IMR-90 (cell line): ENCODE data around the gene FUS. TPM values are rescaled to one million over a fixed set of nuclear protein-coding genes. Genes with fewer than 3 reads are reported as not detected.

Experiments
- ATAC-seq: fragments of 200-7000 bp; cut with Tn5 transposase; 2 replicates; pipeline ENCODE4 v1.9.1; 2020; ENCODE audit warnings: low read depth, mild to moderate bottlenecking, moderate library complexity
- BruUV-seq: library from RNA; stranded (reverse); fragments of 400-500 nt; replicated peaks from 2 replicates; lab custom pipeline; 2021; lab: Mats Ljungman, UMichigan
- CTCF ChIA-PET: fragments of 300-600 bp; formaldehyde crosslinking; extraction: SDS; loops from one replicate; lab custom pipeline; 2021; ENCODE audit warnings: antibody characterized with exemption; lab: Yijun Ruan, JAX
- POLR2A ChIA-PET: fragments of 300-600 bp; sonication (Branson Sonifier 250); formaldehyde crosslinking; loops from one replicate; lab custom pipeline; 2022; ENCODE audit warnings: antibody characterized with exemption; ENCODE audit not compliant: unreplicated experiment; lab: Charles Lee
- DNase-seq: peaks from one replicate; pipeline ENCODE4 v3.0.0; 2013
- H2AFZ ChIP-seq: replicated peaks from 2 replicates; pipeline ENCODE3; 2013; ENCODE audit warnings: low read length, mild to moderate bottlenecking; ENCODE audit not compliant: poor library complexity
- H2AK5ac ChIP-seq: 2 replicates; pipeline ENCODE4 v1.6.1; 2013; ENCODE audit warnings: low read depth, low read length, inconsistent platforms
- H2AK9ac ChIP-seq: replicated peaks from 2 replicates; pipeline ENCODE3; 2013; ENCODE audit warnings: mild to moderate bottlenecking, low read depth, low read length, moderate library complexity; ENCODE audit not compliant: poor library complexity
- H2BK120ac ChIP-seq: 2 replicates; pipeline ENCODE4 v1.6.1; 2013; ENCODE audit warnings: low read depth, low read length, inconsistent platforms
- H2BK15ac ChIP-seq: 3 replicates; pipeline ENCODE4 v1.6.1; 2013; ENCODE audit warnings: low read depth, low read length, inconsistent platforms
- H2BK20ac ChIP-seq: 2 replicates; pipeline ENCODE4 v1.6.1; 2013; ENCODE audit warnings: low read depth, mild to moderate bottlenecking, inconsistent platforms, low read length, moderate library complexity
- H2BK5ac ChIP-seq: 2 replicates; pipeline ENCODE4 v1.6.1; 2013; ENCODE audit warnings: mild to moderate bottlenecking, low read depth, low read length, inconsistent platforms; ENCODE audit not compliant: poor library complexity, severe bottlenecking
- H3K14ac ChIP-seq: replicated peaks from 2 replicates; pipeline ENCODE4 v1.6.1; 2013; ENCODE audit warnings: low read depth, low read length, inconsistent platforms
- H3K18ac ChIP-seq: 2 replicates; pipeline ENCODE4 v1.6.1; 2013; ENCODE audit warnings: low read depth, low read length, control low read depth
- H3K23ac ChIP-seq: 2 replicates; pipeline ENCODE4 v1.6.1; 2013; ENCODE audit warnings: low read depth, low read length, inconsistent platforms
- H3K27ac ChIP-seq: 2 replicates; pipeline ENCODE4 v1.5.1; 2013; ENCODE audit warnings: mild to moderate bottlenecking, control low read depth, low read length; ENCODE audit not compliant: insufficient read depth
- H3K27me3 ChIP-seq: 2 replicates; pipeline ENCODE4 v1.6.1; 2013; ENCODE audit warnings: low read length; ENCODE audit not compliant: control insufficient read depth, insufficient read depth
- H3K36me3 ChIP-seq: 2 replicates; pipeline ENCODE4 v1.6.1; 2013; ENCODE audit warnings: low read length, mixed read lengths; ENCODE audit not compliant: control insufficient read depth, insufficient read depth
- H3K4ac ChIP-seq: 2 replicates; pipeline ENCODE4 v1.6.1; 2013; ENCODE audit warnings: low read depth, low read length, inconsistent platforms
- H3K4me1 ChIP-seq: 2 replicates; pipeline ENCODE4 v1.6.1; 2013; ENCODE audit warnings: low read length, mixed read lengths; ENCODE audit not compliant: control insufficient read depth, insufficient read depth
- H3K4me2 ChIP-seq: 2 replicates; pipeline ENCODE4 v1.6.1; 2013; ENCODE audit warnings: low read depth, mild to moderate bottlenecking, control low read depth, low read length, moderate library complexity
- H3K4me3 ChIP-seq: 2 replicates; pipeline ENCODE4 v1.5.1; 2013; ENCODE audit warnings: low read depth, mild to moderate bottlenecking, control low read depth, low read length, moderate library complexity; ENCODE audit not compliant: insufficient read depth
- H3K56ac ChIP-seq: 2 replicates; pipeline ENCODE4 v1.6.1; 2013; ENCODE audit warnings: low read length, inconsistent platforms; ENCODE audit not compliant: insufficient read depth; ENCODE audit errors: extremely low read depth
- H3K79me1 ChIP-seq, 2 experiments: 2 replicates each; pipeline ENCODE4 v1.6.1; 2013; ENCODE audit warnings: low read length in 2 of 2, inconsistent platforms in 1 of 2, low read depth in 1 of 2
- H3K9ac ChIP-seq: 2 replicates; pipeline ENCODE4 v1.6.1; 2013; ENCODE audit warnings: low read depth, low read length, control low read depth
- H3K9me1 ChIP-seq: 2 replicates; pipeline ENCODE4 v1.6.1; 2013; ENCODE audit warnings: low read length, inconsistent platforms; ENCODE audit not compliant: insufficient read depth
- H3K9me3 ChIP-seq: 2 replicates; pipeline ENCODE4 v1.6.1; 2013; ENCODE audit warnings: low read length; ENCODE audit not compliant: control insufficient read depth, insufficient read depth
- H4K20me1 ChIP-seq: 2 replicates; pipeline ENCODE4 v1.6.1; 2013; ENCODE audit warnings: low read length, inconsistent platforms; ENCODE audit not compliant: insufficient read depth
- H4K5ac ChIP-seq: 2 replicates; pipeline ENCODE4 v1.6.1; 2013; ENCODE audit warnings: mild to moderate bottlenecking, low read depth, low read length, control low read depth
- H4K8ac ChIP-seq, 2 experiments: 2 replicates each; pipeline ENCODE4 v1.6.1; 2013; ENCODE audit warnings: low read depth in 2 of 2, low read length in 2 of 2, control low read depth in 1 of 2, inconsistent platforms in 1 of 2
- H4K91ac ChIP-seq: 2 replicates; pipeline ENCODE4 v1.6.1; 2013; ENCODE audit warnings: low read depth, low read length, inconsistent platforms; ENCODE audit not compliant: insufficient read depth
- BHLHE40 ChIP-seq: fragments of 150-350 bp; IDR thresholded peaks from 2 replicates; pipeline ENCODE4 v1.6.1; 2016; ENCODE audit warnings: mild to moderate bottlenecking, low read depth, low read length
- CEBPB ChIP-seq: IDR thresholded peaks from 2 replicates; pipeline ENCODE4 v1.6.1; 2012; ENCODE audit warnings: low read depth, low read length, improper control_type of control experiment
- CHD1 ChIP-seq: IDR thresholded peaks from 2 replicates; pipeline ENCODE4 v1.6.1; 2012; ENCODE audit warnings: low read depth, low read length, improper control_type of control experiment
- ELK1 ChIP-seq: fragments of 150-350 bp; IDR thresholded peaks from 2 replicates; pipeline ENCODE4 v1.6.1; 2016; ENCODE audit warnings: low read depth, mild to moderate bottlenecking, low read length, moderate library complexity, borderline replicate concordance
- FOS ChIP-seq: fragments of 150-350 bp; IDR thresholded peaks from 2 replicates; pipeline ENCODE4 v1.6.1; 2016; ENCODE audit warnings: low read depth, low read length
- MAZ ChIP-seq: IDR thresholded peaks from 2 replicates; pipeline ENCODE4 v1.6.1; 2012; ENCODE audit warnings: low read depth, mild to moderate bottlenecking, low read length, improper control_type of control experiment, moderate library complexity, borderline replicate concordance
- MXI1 ChIP-seq: IDR thresholded peaks from 2 replicates; pipeline ENCODE4 v1.6.1; 2012; ENCODE audit warnings: low read depth, mild to moderate bottlenecking, low read length, moderate library complexity, borderline replicate concordance
- POLR2A ChIP-seq: IDR thresholded peaks from 2 replicates; pipeline ENCODE4 v1.6.1; 2012; ENCODE audit warnings: mild to moderate bottlenecking, low read depth, low read length
- RAD21 ChIP-seq: IDR thresholded peaks from 2 replicates; pipeline ENCODE4 v1.6.1; 2012; ENCODE audit warnings: low read length, improper control_type of control experiment
- RCOR1 ChIP-seq: IDR thresholded peaks from 2 replicates; pipeline ENCODE4 v1.6.1; 2012; ENCODE audit warnings: mild to moderate bottlenecking, low read length, improper control_type of control experiment; ENCODE audit not compliant: insufficient replicate concordance
- RFX5 ChIP-seq: IDR thresholded peaks from 2 replicates; pipeline ENCODE4 v1.8.0; 2012; ENCODE audit warnings: low read depth, mild to moderate bottlenecking, low read length, moderate library complexity
- SMC3 ChIP-seq: fragments of 150-350 bp; IDR thresholded peaks from 2 replicates; pipeline ENCODE4 v1.6.1; 2016; ENCODE audit warnings: low read depth, mild to moderate bottlenecking, antibody characterized with exemption, low read length, moderate library complexity
- WGBS, 2 experiments: methylation state at CpG; one replicate each; pipeline versions ENCODE4 v1.1.5 to v1.1.7; 2013; ENCODE audit warnings: missing lambda C conversion rate in 2 of 2; ENCODE audit not compliant: insufficient read length in 1 of 2; ENCODE audit errors: extremely low coverage in 2 of 2; 5-methylcytosine and 5-hydroxymethylcytosine counted together
- dilution Hi-C: fragments of 300-500 bp; cut with HindIII; formaldehyde crosslinking; loops from one replicate; pipeline ENCODE4 v1.14.3; 2018; ENCODE audit warnings: low sequenced_read_pairs; ENCODE audit not compliant: unreplicated experiment
- in situ Hi-C: fragments of 300-500 bp; cut with MboI; formaldehyde crosslinking; loops from 3 replicates; pipeline ENCODE4 v1.14.3; 2019; ENCODE audit warnings: low sequenced_read_pairs, inconsistent platforms, mixed read lengths
- intact Hi-C: fragments of 100-400 bp; cut with micrococcal nuclease; formaldehyde crosslinking; loops from 2 replicates; pipeline ENCODE4 v1.10.0; 2022
- polyA plus RNA-seq, 3 experiments: library from polyadenylated mRNA; depleted of rRNA; stranded (reverse); fragments of >200 nt; gene quantifications; 2 replicates each; pipeline ENCODE4 v1.2.3, GENCODE V29; 2012; ENCODE audit warnings: low replicate concordance in 1 of 3
- total RNA-seq: library from RNA; depleted of rRNA; stranded (reverse); fragments of >200 nt; gene quantifications from 2 replicates; pipeline ENCODE4 v1.2.3, GENCODE V29; 2012
- TF ChIP-seq, protein P1 (sequence below): conservative IDR thresholded peaks from 2 replicates; pipeline ENCODE4 v1.5.1; 2012; ENCODE audit warnings: mild to moderate bottlenecking, low read depth, low read length, improper control_type of control experiment
- TF ChIP-seq, protein P2 (sequence below): fragments of 150-350 bp; IDR thresholded peaks from 2 replicates; pipeline ENCODE4 v1.6.1; 2017; ENCODE audit warnings: mild to moderate bottlenecking, antibody characterized with exemption, low read length, low read depth

FUS gene
- total and polyA plus RNA-seq, 2 of the 4 experiments (the other 2 are of a cell fraction), result 42.8 to 340 TPM

- Histone ChIP-seq H2BK5ac (no peak within 1 kb of the TSS), H3K56ac (no peak within 1 kb of the TSS), H3K4ac (no peak within 1 kb of the TSS), H3K27me3 (peaks cover 56% of the 10 kb centered on the region), H3K14ac (no peak within 1 kb of the TSS), H4K20me1 (no peaks in the 10 kb centered on the region; the same call in 1 of the 2 replicates), H3K9ac (no peak within 1 kb of the TSS), H2BK15ac (no peak within 1 kb of the TSS), H3K4me3 (peak within 1 kb of the TSS; percentile 27), H4K8ac (no peak within 1 kb of the TSS), H2AK5ac (no peak within 1 kb of the TSS), H3K9me1 (no peaks in the 10 kb centered on the region), H3K79me1 (no peaks in the 10 kb centered on the region), H2BK120ac (no peak within 1 kb of the TSS), H3K23ac (no peak within 1 kb of the TSS), H3K4me2 (peak within 1 kb of the TSS; percentile 47; the same call in 1 of the 2 replicates), H2AFZ (peak within 1 kb of the TSS; percentile 91), H3K9me3 (no peaks in the 10 kb centered on the region), H2BK20ac (no peak within 1 kb of the TSS), H4K91ac (no peak within 1 kb of the TSS), H3K18ac (no peak within 1 kb of the TSS), H3K4me1 (peaks cover 4% of the 10 kb centered on the region; the same call in 1 of the 2 replicates), H3K36me3 (no peaks in the 10 kb centered on the region), H2AK9ac (peak within 1 kb of the TSS; percentile 74), H4K5ac (no peak within 1 kb of the TSS), H3K27ac (no peak within 1 kb of the TSS)
- BruUV-seq, result no TSS peak
- ATAC-seq (no peak), DNase-seq (no peak)
- ChIA-PET CTCF (no interaction called here), POLR2A (interaction anchor here (1.2 kb wide), 1 partner anchor 12 kb away, joined by 3 read pairs; the partner anchor contains the start of gene PYCARD)
- WGBS, 2 experiments, result 58% methylated on average over 10 of the region's 25 CpGs; no CpG with 5 or more reads in 1 of the 2 experiments
- dilution Hi-C loops (no loop called here), in situ Hi-C loops (no loop called here), intact Hi-C loops (loop anchor here (10.0 kb wide), 1 partner anchor 481 kb away; no protein-coding TSS in a partner anchor)
- TF ChIP-seq, protein P1, sequence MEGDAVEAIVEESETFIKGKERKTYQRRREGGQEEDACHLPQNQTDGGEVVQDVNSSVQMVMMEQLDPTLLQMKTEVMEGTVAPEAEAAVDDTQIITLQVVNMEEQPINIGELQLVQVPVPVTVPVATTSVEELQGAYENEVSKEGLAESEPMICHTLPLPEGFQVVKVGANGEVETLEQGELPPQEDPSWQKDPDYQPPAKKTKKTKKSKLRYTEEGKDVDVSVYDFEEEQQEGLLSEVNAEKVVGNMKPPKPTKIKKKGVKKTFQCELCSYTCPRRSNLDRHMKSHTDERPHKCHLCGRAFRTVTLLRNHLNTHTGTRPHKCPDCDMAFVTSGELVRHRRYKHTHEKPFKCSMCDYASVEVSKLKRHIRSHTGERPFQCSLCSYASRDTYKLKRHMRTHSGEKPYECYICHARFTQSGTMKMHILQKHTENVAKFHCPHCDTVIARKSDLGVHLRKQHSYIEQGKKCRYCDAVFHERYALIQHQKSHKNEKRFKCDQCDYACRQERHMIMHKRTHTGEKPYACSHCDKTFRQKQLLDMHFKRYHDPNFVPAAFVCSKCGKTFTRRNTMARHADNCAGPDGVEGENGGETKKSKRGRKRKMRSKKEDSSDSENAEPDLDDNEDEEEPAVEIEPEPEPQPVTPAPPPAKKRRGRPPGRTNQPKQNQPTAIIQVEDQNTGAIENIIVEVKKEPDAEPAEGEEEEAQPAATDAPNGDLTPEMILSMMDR, result no peak
- TF ChIP-seq ELK1 (no peak), CHD1 (no peak), RFX5 (no peak), CEBPB (no peak), FOS (no peak), RAD21 (no peak), BHLHE40 (no peak), SMC3 (no peak), MAZ (no peak), POLR2A (no peak), MXI1 (no peak), RCOR1 (no peak)
- TF ChIP-seq, protein P2, sequence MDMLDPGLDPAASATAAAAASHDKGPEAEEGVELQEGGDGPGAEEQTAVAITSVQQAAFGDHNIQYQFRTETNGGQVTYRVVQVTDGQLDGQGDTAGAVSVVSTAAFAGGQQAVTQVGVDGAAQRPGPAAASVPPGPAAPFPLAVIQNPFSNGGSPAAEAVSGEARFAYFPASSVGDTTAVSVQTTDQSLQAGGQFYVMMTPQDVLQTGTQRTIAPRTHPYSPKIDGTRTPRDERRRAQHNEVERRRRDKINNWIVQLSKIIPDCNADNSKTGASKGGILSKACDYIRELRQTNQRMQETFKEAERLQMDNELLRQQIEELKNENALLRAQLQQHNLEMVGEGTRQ, result no peak
These were observed 34.2 kb downstream of the FUS start, which contains the start of gene TRIM72 for GRCh38 chr16:31213877-31214707. Gene TRIM72 (plus strand): TSS chr16:31214119. CDS start chr16:31214739, 620 bp downstream.
